ENCODE data around the gene AMOT.

DNA sequence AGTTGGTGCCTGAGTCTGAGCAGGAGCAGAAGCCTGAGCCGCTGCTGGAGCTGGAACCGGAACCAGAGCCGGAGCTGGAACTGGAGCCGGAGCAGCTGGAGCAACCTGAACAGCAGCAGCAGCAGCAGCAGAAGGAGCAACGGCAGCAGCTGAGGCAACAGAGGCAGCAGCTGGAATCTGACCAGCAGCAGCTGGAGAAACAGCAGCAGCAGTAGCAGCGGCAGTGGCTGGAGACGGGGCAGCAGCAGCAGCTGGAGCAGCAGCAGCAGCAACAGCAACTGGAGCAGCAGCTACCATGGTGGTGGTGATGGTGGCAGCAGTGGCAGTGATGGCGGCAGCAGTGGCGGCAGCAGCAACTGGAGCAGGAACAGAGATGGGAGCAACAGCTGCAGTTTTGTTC is 61.5 kb downstream of the AMOT start:
- TF ChIP-seq, protein P1, sequence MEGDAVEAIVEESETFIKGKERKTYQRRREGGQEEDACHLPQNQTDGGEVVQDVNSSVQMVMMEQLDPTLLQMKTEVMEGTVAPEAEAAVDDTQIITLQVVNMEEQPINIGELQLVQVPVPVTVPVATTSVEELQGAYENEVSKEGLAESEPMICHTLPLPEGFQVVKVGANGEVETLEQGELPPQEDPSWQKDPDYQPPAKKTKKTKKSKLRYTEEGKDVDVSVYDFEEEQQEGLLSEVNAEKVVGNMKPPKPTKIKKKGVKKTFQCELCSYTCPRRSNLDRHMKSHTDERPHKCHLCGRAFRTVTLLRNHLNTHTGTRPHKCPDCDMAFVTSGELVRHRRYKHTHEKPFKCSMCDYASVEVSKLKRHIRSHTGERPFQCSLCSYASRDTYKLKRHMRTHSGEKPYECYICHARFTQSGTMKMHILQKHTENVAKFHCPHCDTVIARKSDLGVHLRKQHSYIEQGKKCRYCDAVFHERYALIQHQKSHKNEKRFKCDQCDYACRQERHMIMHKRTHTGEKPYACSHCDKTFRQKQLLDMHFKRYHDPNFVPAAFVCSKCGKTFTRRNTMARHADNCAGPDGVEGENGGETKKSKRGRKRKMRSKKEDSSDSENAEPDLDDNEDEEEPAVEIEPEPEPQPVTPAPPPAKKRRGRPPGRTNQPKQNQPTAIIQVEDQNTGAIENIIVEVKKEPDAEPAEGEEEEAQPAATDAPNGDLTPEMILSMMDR (conservative IDR thresholded peaks at IDR 0.05; ENCODE audit: low read depth, low read length), result no peak
- no peak for TF ChIP-seq EZH2 (IDR thresholded peaks at IDR 0.05; ENCODE audit: low read length, unreplicated experiment)
- TF ChIP-seq EZH2phosphoT487 (IDR thresholded peaks at IDR 0.05; ENCODE audit: borderline replicate concordance, low read length), result no peak

Data from PC-3 (cell line).